Ishikawa (cell line): ENCODE results near the gene FAM168A.

ENCODE experiments used
- CEBPB ChIP-seq: IDR thresholded peaks from 2 replicates; pipeline ENCODE4 v1.6.1; 2012
- EGR1 ChIP-seq: IDR thresholded peaks from 2 replicates; pipeline ENCODE4 v1.6.1; 2012
- EP300 ChIP-seq: IDR thresholded peaks from 2 replicates; pipeline ENCODE4 v1.6.1; 2012; ENCODE audit warnings: borderline replicate concordance
- NFIC ChIP-seq: IDR thresholded peaks from 2 replicates; pipeline ENCODE4 v1.6.1; 2012
- TAF1 ChIP-seq: IDR thresholded peaks from 2 replicates; pipeline ENCODE4 v1.6.1; 2012; ENCODE audit warnings: low read depth, mild to moderate bottlenecking
- TCF12 ChIP-seq: IDR thresholded peaks from 2 replicates; pipeline ENCODE4 v1.6.1; 2012; ENCODE audit warnings: low read depth
- ZBTB7A ChIP-seq: IDR thresholded peaks from 2 replicates; pipeline ENCODE4 v1.6.1; 2012; ENCODE audit warnings: low read depth
- TF ChIP-seq, protein P1 (sequence below): IDR thresholded peaks from 2 replicates; pipeline ENCODE4 v1.6.1; 2012
- TF ChIP-seq, protein P2 (sequence below): IDR thresholded peaks from 2 replicates; pipeline ENCODE4 v1.6.1; 2012; ENCODE audit warnings: low read depth, mild to moderate bottlenecking

DNA sequence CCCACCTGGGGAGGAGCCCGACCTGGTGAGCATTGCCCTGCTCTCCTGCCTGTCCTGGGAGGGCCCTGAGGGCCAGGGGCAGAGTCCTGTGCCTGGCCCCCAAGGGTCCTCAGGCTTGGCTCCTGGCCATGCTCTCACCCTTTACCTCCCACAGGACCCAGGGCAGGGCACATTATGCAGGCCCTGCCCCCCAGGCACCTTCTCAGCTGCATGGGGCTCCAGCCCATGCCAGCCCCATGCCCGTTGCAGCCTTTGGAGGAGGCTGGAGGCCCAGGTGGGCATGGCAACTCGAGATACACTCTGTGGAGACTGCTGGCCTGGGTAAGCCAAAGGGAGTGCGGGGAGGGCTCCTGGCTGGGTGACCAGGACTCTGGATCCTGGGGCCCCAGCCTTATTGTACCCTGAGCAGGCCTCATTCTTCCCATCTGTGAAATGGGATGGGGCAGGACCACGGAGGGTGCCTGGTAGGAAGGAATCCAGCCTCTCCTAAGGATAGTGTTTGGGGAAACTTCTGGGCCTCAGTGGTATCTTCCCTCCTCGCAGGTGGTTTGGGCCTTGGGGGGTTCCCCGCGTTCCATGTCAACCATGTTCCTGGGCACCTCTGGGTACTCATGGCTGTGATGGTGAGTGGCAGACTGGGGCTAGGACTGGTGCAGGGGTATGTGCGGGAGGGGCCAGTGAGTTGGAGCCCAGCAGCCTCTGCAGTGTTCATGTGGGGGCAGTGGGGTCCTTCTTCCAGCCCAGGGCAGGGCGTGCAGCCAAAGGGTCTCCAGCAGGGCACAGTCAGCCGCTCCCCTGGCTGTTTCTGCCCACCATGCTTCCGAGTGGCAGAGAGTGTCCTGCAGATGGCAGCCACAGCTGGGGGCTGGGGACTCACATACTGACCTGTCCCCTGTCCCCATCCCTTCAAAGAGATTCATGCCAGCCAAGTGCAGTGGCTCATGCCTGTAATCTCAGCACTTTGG is 207.0 kb downstream of the FAM168A start:
- TF ChIP-seq, protein P1, sequence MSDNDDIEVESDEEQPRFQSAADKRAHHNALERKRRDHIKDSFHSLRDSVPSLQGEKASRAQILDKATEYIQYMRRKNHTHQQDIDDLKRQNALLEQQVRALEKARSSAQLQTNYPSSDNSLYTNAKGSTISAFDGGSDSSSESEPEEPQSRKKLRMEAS, result no peak
- TF ChIP-seq NFIC (no peak), EP300 (no peak), TAF1 (no peak), CEBPB (no peak), ZBTB7A (no peak), EGR1 (no peak), TCF12 (no peak)
- TF ChIP-seq, protein P2, sequence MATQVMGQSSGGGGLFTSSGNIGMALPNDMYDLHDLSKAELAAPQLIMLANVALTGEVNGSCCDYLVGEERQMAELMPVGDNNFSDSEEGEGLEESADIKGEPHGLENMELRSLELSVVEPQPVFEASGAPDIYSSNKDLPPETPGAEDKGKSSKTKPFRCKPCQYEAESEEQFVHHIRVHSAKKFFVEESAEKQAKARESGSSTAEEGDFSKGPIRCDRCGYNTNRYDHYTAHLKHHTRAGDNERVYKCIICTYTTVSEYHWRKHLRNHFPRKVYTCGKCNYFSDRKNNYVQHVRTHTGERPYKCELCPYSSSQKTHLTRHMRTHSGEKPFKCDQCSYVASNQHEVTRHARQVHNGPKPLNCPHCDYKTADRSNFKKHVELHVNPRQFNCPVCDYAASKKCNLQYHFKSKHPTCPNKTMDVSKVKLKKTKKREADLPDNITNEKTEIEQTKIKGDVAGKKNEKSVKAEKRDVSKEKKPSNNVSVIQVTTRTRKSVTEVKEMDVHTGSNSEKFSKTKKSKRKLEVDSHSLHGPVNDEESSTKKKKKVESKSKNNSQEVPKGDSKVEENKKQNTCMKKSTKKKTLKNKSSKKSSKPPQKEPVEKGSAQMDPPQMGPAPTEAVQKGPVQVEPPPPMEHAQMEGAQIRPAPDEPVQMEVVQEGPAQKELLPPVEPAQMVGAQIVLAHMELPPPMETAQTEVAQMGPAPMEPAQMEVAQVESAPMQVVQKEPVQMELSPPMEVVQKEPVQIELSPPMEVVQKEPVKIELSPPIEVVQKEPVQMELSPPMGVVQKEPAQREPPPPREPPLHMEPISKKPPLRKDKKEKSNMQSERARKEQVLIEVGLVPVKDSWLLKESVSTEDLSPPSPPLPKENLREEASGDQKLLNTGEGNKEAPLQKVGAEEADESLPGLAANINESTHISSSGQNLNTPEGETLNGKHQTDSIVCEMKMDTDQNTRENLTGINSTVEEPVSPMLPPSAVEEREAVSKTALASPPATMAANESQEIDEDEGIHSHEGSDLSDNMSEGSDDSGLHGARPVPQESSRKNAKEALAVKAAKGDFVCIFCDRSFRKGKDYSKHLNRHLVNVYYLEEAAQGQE, result no peak
